Lower leg skin (tissue), 4 donors: ENCODE data around the gene HSD11B2. TPM values are rescaled to one million over a fixed set of nuclear protein-coding genes. Genes with fewer than 3 reads are reported as not detected.

Experiments
- DNase-seq, 2 donors: peaks; one replicate each; pipeline ENCODE4 v3.0.0-alpha.2; 2019; ENCODE audit warnings: low spot score in 2 of 2
- H3K4me3 ChIP-seq: fragments of 200-600 bp; sonication (generic); 2 replicates; pipeline ENCODE4 v1.5.1; 2017; ENCODE audit warnings: mild to moderate bottlenecking, low read depth; ENCODE audit not compliant: poor library complexity, severe bottlenecking
- POLR2A ChIP-seq, 2 donors: fragments of 450-650 bp; IDR thresholded peaks; one replicate each; pipeline ENCODE4 v1.6.1; 2016 to 2017; ENCODE audit warnings: antibody characterized with exemption in 2 of 2, mild to moderate bottlenecking in 1 of 2, moderate library complexity in 1 of 2
- WGBS, 2 donors: methylation state at CpG; one replicate each; pipeline ENCODE4 v1.1.5; 2018; 5-methylcytosine and 5-hydroxymethylcytosine counted together
- intact Hi-C: fragments of 100-400 bp; cut with DNase I; formaldehyde crosslinking; loops from one replicate; pipeline ENCODE4 v1.15.0; 2023; ENCODE audit warnings: low total_unique reads
- total RNA-seq, 4 donors: library from RNA; depleted of rRNA; stranded (reverse); fragments of >200 nt; gene quantifications; one replicate each; pipeline ENCODE4 v1.1.0, GENCODE V29; 2016
- TF ChIP-seq, protein P1 (sequence below), 3 donors: fragments of 450-650 bp; IDR thresholded peaks; one replicate each; pipeline ENCODE4 v1.5.1; 2016; ENCODE audit warnings: antibody characterized with exemption in 3 of 3, mild to moderate bottlenecking in 3 of 3, moderate library complexity in 2 of 3

The HSD11B2 gene
- total RNA-seq, 4 donors from 2014 or later, result 63.2 to 121 (median 80.8) TPM

DNA sequence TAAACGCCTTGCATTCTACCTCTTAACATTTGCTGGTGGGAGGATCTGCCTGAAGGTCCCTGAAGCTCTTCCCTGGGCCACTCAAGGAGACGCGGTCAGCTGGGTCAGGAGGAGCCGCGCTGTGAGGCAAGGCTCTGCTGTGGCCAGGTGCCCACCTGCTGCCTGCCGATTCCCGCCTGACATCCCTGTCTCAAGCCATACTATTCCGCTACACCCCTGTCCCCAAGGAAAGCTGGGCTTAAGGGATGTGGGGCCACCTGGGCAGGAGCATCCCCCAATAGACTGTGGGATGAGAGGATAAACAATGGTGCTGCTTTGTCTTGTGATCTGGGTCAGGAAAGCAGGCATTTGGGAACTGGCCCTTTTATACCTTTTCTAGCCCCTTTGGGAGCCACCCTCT lies 42.7 kb upstream of the HSD11B2 start:
- H3K4me3 ChIP-seq, result no peak overlapping the region
- intact Hi-C loops, result no loop called here
- 93 to 95% methylated on average over 8 of the region's 8 CpGs for WGBS, 2 donors
- peak in 1 of 2 donors; percentile 59 for DNase-seq
- TF ChIP-seq, protein P1, sequence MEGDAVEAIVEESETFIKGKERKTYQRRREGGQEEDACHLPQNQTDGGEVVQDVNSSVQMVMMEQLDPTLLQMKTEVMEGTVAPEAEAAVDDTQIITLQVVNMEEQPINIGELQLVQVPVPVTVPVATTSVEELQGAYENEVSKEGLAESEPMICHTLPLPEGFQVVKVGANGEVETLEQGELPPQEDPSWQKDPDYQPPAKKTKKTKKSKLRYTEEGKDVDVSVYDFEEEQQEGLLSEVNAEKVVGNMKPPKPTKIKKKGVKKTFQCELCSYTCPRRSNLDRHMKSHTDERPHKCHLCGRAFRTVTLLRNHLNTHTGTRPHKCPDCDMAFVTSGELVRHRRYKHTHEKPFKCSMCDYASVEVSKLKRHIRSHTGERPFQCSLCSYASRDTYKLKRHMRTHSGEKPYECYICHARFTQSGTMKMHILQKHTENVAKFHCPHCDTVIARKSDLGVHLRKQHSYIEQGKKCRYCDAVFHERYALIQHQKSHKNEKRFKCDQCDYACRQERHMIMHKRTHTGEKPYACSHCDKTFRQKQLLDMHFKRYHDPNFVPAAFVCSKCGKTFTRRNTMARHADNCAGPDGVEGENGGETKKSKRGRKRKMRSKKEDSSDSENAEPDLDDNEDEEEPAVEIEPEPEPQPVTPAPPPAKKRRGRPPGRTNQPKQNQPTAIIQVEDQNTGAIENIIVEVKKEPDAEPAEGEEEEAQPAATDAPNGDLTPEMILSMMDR (IDR thresholded peaks at IDR 0.05), result no peak
- no peak for TF ChIP-seq POLR2A (IDR thresholded peaks at IDR 0.05)

- intact Hi-C loops, result no loop called here
- WGBS, 2 donors, result 82% methylated on average over 2 of the region's 2 CpGs
- peak in 1 of 2 donors; percentile 79 for DNase-seq
- H3K4me3 ChIP-seq, result no peak overlapping the region
- TF ChIP-seq, protein P1 (IDR thresholded peaks at IDR 0.05), result no peak
- TF ChIP-seq POLR2A (IDR thresholded peaks at IDR 0.05), result no peak
These were observed 42.3 kb upstream of the HSD11B2 start for GRCh38 chr16:67388591-67388990.

- peak; percentile 39 to 77 for DNase-seq
- no peak overlapping the region for H3K4me3 ChIP-seq
- TF ChIP-seq, protein P1 (IDR thresholded peaks at IDR 0.05), result no peak
- TF ChIP-seq POLR2A (IDR thresholded peaks at IDR 0.05), result no peak
- 72 to 84% methylated on average over 27 of the region's 27 CpGs for WGBS, 2 donors
- intact Hi-C loops, result no loop called here
These were observed 40.8 kb upstream of the HSD11B2 start for GRCh38 chr16:67389911-67390815.

GRCh38 chr16:67390816-67391423 lies 40.0 kb upstream of the HSD11B2 start:
- WGBS, 2 donors, result 75 to 95% methylated on average over 7 to 11 of the region's 11 CpGs
- no peak for DNase-seq
- H3K4me3 ChIP-seq, result no peak overlapping the region
- intact Hi-C loops, result no loop called here
- no peak for TF ChIP-seq POLR2A (IDR thresholded peaks at IDR 0.05)
- TF ChIP-seq, protein P1 (IDR thresholded peaks at IDR 0.05), result no peak

GRCh38 chr16:67391424-67392300 lies 39.3 kb upstream of the HSD11B2 start:
- 24 to 33% methylated on average over 15 of the region's 15 CpGs for WGBS, 2 donors
- TF ChIP-seq, protein P1 (IDR thresholded peaks at IDR 0.05), result no peak
- TF ChIP-seq POLR2A (IDR thresholded peaks at IDR 0.05), result no peak
- no peak overlapping the region for H3K4me3 ChIP-seq
- intact Hi-C loops, result no loop called here
- DNase-seq, result peak in 1 of 2 donors; percentile 89
